Measurements from ENCODE around the gene SURF2. TPM values are rescaled to one million over a fixed set of nuclear protein-coding genes. Genes with fewer than 3 reads are reported as not detected.
A peak's percentile ranks its signal among the peaks of the same experiment; 100 is the strongest.

SURF2 gene
- total and polyA plus RNA-seq, 9 of the 15 experiments (the other 6 are each of a cell fraction or from before 2014, with no cell fraction given), result 5.5 to 82.5 (median 21.3) TPM

DNA sequence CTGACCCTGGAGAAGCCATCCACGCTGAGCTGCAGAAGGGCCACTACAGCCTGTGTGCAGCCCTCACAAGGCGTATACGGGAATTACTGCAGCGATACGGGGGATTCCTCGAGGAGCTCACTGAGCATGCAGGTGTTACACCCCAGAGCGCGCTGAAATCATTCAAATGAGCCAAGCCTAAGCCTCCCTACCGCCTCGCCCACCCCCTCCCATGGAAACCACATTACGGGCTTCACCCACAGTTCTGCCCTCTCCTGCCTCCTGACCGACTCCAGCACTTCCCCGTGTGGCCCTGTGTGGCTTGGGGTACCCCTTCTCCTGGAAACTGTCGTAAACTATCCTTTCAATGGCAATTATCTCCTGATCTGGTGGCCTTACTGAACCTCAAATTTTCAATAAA is 33.6 kb upstream of the SURF2 start:
- TF ChIP-seq, protein P1, sequence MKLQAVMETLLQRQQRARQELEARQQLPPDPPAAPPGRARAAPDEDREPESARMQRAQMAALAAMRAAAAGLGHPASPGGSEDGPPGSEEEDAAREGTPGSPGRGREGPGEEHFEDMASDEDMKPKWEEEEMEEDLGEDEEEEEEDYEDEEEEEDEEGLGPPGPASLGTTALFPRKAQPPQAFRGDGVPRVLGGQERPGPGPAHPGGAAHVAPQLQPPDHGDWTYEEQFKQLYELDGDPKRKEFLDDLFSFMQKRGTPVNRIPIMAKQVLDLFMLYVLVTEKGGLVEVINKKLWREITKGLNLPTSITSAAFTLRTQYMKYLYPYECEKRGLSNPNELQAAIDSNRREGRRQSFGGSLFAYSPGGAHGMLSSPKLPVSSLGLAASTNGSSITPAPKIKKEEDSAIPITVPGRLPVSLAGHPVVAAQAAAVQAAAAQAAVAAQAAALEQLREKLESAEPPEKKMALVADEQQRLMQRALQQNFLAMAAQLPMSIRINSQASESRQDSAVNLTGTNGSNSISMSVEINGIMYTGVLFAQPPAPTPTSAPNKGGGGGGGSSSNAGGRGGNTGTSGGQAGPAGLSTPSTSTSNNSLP (IDR thresholded peaks at IDR 0.05; ENCODE audit: borderline replicate concordance, low read depth, low read length), result no peak
- TF ChIP-seq KAT7 (CRISPR knock-in tag; IDR thresholded peaks at IDR 0.05; ENCODE audit: borderline replicate concordance) (no peak), OTX1 (CRISPR knock-in tag; IDR thresholded peaks at IDR 0.05) (no peak), JUND (IDR thresholded peaks at IDR 0.05; ENCODE audit: borderline replicate concordance, low read depth, low read length) (no peak), JUND (tag; IDR thresholded peaks at IDR 0.05; ENCODE audit: borderline replicate concordance, low read depth, low read length) (no peak), LARP7 (IDR thresholded peaks at IDR 0.05) (no peak), ZFP36 (IDR thresholded peaks at IDR 0.05; ENCODE audit: low read depth, low read length, partially characterized antibody) (no peak)
- TF ChIP-seq, protein P2, sequence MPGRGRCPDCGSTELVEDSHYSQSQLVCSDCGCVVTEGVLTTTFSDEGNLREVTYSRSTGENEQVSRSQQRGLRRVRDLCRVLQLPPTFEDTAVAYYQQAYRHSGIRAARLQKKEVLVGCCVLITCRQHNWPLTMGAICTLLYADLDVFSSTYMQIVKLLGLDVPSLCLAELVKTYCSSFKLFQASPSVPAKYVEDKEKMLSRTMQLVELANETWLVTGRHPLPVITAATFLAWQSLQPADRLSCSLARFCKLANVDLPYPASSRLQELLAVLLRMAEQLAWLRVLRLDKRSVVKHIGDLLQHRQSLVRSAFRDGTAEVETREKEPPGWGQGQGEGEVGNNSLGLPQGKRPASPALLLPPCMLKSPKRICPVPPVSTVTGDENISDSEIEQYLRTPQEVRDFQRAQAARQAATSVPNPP (IDR thresholded peaks at IDR 0.05; ENCODE audit: borderline replicate concordance, insufficient read depth, insufficient read length), result no peak
- TF ChIP-seq, protein P3, sequence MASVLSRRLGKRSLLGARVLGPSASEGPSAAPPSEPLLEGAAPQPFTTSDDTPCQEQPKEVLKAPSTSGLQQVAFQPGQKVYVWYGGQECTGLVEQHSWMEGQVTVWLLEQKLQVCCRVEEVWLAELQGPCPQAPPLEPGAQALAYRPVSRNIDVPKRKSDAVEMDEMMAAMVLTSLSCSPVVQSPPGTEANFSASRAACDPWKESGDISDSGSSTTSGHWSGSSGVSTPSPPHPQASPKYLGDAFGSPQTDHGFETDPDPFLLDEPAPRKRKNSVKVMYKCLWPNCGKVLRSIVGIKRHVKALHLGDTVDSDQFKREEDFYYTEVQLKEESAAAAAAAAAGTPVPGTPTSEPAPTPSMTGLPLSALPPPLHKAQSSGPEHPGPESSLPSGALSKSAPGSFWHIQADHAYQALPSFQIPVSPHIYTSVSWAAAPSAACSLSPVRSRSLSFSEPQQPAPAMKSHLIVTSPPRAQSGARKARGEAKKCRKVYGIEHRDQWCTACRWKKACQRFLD (CRISPR knock-in tag; IDR thresholded peaks at IDR 0.05), result no peak
- TF ChIP-seq, protein P4, sequence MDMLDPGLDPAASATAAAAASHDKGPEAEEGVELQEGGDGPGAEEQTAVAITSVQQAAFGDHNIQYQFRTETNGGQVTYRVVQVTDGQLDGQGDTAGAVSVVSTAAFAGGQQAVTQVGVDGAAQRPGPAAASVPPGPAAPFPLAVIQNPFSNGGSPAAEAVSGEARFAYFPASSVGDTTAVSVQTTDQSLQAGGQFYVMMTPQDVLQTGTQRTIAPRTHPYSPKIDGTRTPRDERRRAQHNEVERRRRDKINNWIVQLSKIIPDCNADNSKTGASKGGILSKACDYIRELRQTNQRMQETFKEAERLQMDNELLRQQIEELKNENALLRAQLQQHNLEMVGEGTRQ (CRISPR knock-in tag; IDR thresholded peaks at IDR 0.05), result no peak
- no peak overlapping the region for H3K27ac ChIP-seq (ENCODE audit: extremely low read depth, low read depth, low read length)
- H3K79me2 ChIP-seq (ENCODE audit: control insufficient read depth, insufficient read depth, low read length), result no peaks in the 10 kb centered on the region
- peaks cover 0 to 8% of the 10 kb centered on the region in 2 experiments; a peak in 1 of 5 replicates for H3K27me3 ChIP-seq (ENCODE audit: control insufficient read depth in 2 of 2, insufficient read depth in 2 of 2, low read length in 2 of 2)
- no peaks in the 10 kb centered on the region for H3K9me1 ChIP-seq (ENCODE audit: control insufficient read depth, insufficient read depth, low read length)
- intact Hi-C loops (cut with micrococcal nuclease) (loop anchor here (10.0 kb wide), 1 partner anchor 48 kb away; the partner anchor contains the start of gene ABO), in situ Hi-C loops (cut with MboI) (no loop called here)
- POLR2A ChIA-PET, result interaction anchor here (0.7 to 0.9 kb wide), 2 partner anchors 8 to 12 kb away, joined by 3 to 4 read pairs; no protein-coding TSS in a partner anchor
- CTCF ChIA-PET (ENCODE audit: low intra/inter-chr PET ratio), result no interaction called here
- H3K9me3 ChIP-seq (replicated peaks; ENCODE audit: control insufficient read depth, insufficient read depth, low read depth, low read length), result peaks cover 3% of the 10 kb centered on the region
- WGBS (ENCODE audit: insufficient coverage, low coverage, missing lambda C conversion rate), result 60% methylated on average over 14 of the region's 14 CpGs
- BruUV-seq (replicated peaks), result no TSS peak
- FAIRE-seq, result no peak
- no peaks in the 10 kb centered on the region for H4K20me1 ChIP-seq (replicated peaks; ENCODE audit: control insufficient read depth, insufficient read depth, low read length)
- no peak overlapping the region for H3K4me2 ChIP-seq (ENCODE audit: insufficient read depth, low read length)
- H3K36me3 ChIP-seq (ENCODE audit: control insufficient read depth, insufficient read depth, low read length), result no peaks in the 10 kb centered on the region
- H3K4me3 ChIP-seq, result no peak overlapping the region
- DNase-seq (ENCODE audit: extremely low read depth in 1 of 4, low spot score in 3 of 4), result no peak
- H2AFZ ChIP-seq (ENCODE audit: low read depth, low read length), result no peak overlapping the region
- H3K9ac ChIP-seq (ENCODE audit: insufficient read depth in 1 of 2, low read depth in 2 of 2, low read length in 2 of 2), result 0 out of 4 replicates have a peak overlapping the region, but pooled peaks of 1 of the 2 experiments have one; percentile 14
- peaks cover 0 to 9% of the 10 kb centered on the region in 2 experiments; a peak in 2 of 5 replicates for H3K4me1 ChIP-seq (replicated peaks in 1 of 2; ENCODE audit: control insufficient read depth in 2 of 2, insufficient read depth in 2 of 2, low read length in 2 of 2)
- ATAC-seq, result no peak
